Stimulated activated CD4-positive, alpha-beta T cell treated with anti-CD3 and anti-CD28 coated beads, Interleukin-4, amount 100 ng/mL, for 48 hours (primary cell): ENCODE results near the gene HS3ST5.
"Not testable (repeated sequence)": the region's sequence is repeated elsewhere in the genome, so short reads cannot be mapped to it uniquely, and the experiment has no call there.

ENCODE experiments used
- DNase-seq, 2 donors: peaks; one replicate each; pipeline ENCODE4 v3.0.0-alpha.2; 2020; ENCODE audit warnings: low read depth in 2 of 2

The HS3ST5 gene

DNA sequence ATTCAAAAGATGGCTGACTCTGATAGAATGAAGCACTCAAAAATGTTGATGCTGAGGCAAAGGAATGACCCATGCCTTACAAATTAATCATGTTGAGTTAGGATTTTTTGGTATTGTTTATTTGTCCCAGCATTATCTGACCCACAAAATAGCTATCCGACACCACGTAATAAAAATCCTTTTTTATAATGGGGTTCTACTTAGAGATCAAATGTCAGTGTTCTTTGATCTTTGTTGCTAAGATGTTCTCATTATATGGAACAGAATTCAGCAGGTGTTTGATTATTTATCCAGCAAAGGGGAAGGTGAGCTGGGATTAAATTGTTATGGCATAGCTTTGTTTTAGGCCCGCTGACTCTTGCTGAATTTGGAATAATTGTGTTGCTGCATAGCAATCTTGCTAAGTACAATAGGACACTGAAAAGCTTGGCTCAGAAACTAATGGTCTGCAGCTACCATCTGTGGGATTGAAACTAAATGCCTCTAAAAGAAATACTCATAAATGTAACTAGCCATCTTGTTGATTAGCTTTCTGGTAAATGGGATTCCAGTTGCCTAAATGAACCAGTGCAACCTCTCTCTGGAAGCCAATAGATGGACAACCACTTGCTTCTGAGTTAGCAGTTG, 191.6 kb downstream of the HS3ST5 start:
- no peak for DNase-seq

DNA sequence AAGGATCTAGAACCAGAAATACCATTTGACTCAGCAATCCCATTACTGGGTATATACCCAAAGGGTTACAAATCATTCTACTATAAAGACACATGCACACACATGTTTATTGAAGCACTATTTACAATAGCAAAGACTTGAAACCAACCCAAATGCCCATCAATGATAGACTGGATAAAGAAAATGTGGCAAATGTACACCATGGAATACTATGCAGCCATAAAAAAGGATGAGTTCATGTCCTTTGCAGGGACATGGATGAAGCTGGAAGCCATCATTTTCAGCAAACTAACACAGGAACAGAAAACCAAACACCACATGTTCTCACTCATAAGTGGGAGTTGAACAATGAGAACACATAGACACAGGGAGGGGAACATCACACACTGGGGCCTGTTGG, 193.6 kb downstream of the HS3ST5 start:
- not testable (repeated sequence) for DNase-seq

DNA sequence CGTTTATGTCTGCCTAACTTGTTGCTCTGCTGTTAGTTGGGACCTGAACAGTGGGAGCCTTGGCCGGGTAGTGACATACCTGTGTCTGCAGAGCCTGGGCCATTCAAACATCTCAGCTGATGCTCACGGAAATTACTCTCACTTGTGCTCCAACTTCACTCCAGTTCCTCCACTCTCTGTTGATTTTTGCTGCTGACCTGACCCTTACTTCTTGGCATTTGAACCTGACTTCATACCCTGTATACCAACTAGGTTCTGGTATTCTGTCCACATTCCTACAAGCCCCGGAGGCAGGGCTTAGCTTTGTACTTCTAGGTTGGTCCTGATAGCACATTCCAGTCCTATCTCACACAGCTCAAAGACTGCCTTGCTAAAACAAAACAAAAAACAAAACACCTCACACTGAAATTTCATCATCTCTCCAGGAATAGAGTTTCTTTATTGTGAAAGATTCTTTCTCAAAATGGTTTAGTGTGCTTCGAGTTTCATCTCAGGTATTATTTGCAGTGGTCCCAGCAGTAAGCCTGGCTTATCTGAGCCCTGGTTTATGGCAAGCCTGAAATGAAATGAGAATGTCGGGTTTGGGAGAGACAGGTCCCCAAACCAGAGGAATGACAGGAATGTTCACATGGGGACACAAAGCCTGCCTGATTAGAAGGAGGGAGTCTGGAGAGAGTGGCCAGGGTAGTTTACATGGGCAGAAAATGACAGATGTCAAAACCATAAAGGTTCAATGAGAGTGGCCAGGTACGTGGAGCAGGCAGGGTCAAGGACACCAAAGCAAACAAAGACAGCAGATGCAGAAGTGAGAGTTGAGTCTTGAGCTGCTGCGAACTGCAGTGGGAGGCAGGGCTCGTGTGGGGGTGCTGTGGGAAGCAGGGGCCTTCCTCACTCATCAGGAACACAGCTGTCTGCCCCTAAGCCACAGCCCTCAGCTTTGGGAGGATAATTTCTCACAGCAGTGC, 197.7 kb downstream of the HS3ST5 start:
- DNase-seq: no peak

DNA sequence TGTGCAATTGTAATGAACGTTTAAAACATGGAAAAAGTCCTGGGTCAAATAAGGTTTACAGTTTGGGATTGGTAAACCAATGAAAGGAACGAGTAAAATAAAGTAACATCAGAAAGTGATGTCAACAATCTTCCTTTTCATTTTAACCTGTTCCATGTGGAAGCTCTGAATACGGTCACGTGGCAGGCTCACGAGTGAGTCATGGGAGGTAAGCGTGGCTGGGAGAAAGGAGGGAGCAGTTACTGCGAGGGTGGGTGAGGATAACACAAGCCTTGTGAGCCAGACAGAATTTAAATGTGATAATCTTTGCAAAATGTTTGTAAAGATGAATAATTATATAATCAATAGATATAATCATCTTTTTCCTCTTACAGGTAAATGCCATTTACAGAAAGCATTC, 200.6 kb downstream of the HS3ST5 start:
- DNase-seq: no peak

DNA sequence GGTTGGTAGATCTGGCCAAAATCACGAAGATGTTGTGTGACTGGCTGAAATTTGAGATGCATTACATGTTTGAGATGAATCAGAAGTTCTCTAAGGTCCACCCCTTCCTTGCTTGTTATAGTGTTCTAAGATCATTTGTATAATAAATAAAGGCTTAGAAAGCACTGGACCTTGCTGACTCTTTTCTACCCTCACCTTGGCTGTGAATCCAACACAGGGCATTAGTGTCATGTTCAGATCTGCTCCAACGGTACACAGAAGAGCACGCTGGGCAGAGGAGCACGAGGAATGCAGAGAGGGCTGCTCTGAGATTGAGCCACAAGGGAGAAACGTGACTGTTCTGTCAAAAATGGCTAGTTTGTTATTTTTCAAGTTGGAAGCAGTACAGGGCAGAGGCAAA, 202.4 kb downstream of the HS3ST5 start:
- DNase-seq: no peak

DNA sequence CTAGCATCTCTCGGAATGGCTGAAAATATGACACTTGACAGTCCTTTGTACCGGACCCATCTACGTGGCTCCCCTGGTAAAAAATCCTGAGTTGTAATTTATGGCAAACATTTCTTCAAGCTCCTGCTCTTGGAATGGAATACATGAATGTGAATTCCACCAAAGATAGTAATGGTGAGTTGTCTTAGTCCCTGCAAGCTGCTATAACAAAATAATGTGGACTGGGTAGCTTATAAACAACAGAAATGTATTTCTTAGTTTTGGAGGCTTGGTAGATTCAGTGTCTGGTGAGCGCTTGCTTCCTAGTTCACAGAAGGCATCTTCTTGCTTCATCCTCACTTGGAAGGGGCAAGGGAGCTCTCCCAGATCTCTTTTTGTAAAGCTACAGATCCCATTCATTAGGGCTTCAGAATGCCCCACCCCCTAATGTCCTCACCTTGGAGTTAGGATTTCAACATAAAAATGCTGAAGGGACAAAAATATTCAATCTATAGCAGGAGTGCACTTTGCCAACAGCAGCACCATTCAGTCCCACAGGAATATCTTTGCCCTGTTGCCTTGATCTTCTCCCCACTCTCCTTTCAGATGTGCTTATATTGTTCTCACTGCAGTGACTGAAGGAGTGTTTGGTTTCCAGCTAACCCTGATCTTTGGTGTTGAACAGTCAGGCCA, 204.1 kb downstream of the HS3ST5 start:
- no peak for DNase-seq

DNA sequence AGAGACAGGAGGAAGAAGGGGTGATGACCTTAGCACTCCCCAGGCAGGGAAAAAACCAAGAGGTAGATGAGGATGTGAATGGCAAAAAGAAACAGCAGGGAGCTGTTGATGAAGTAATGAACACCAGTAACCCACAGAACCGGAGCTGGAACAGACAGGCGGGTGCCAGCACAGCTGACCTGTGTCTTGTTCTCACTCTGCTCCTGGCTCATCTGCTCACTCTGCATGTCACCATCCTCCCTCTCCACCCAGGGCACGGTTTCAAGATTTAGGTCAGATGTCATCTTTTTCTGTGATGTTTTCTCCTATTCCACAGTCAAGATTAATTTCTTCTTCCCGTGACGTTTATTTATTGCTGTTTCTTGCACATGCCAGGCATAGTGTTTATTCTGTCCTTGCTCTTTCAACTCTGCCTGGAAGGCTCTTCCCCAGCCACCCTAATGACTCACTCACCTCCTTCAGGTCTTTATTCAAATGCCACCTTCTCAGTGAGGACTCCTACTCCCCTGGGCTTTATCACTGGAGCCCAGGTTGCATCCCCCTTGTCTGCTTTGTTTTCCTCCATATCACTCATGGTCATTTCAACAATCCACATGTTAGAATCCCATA, 207.4 kb downstream of the HS3ST5 start:
- DNase-seq: no peak

DNA sequence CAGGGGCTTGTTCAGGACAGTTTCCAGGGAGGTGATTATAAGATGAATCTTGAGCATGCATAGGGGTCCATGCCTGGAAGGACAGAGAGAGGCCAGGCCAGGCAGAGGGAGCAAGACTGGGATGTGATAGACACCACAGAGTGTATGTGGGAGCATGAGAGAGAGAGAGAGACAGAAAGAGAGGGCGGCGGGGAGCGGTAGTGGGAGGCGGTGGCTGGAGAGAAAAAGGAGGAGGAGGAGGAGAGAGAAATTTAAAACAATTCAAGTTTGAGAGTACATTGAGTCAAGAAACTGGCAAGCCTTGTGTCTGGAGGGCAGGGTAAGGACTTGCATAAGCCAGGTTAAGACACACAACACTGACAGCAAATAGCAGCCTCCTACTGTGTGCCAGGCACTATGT, 209.0 kb downstream of the HS3ST5 start:
- DNase-seq: no peak

DNA sequence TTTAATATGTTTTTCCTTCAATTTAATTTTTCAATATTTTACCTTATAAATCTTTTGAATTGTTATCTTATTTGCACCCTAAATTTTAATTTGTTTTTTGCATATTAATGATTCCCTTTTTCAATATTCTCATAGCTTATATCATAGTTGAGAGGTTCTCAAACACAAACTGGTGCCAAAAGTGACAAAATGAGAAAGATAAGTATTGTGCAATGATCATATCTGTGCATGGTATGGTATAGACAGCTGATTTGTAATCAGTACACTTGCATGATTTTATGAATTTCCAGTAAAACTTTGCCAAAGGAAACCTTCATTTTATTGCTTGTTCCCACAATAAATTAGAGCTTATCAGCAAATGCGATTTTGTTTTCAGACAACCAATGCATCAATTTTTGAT, 210.9 kb downstream of the HS3ST5 start:
- no peak for DNase-seq

DNA sequence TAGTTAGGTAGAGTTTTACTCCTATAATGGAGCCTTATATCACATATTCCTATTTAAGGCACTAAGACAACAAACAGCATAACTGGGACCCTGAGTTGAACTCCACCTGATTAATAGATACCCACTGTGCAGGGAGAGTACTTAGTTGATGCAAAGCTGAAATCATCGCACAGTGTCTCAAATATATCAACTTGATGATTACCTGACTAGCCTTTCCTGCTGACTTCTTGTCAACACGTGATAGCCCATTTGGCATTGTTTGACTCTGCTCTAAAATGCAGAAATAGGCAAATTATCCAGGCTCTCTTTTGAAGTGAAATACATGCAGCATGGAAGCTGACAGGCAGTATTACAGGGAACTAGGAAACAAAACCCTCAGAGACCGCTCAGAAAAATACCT, 217.2 kb downstream of the HS3ST5 start:
- no peak for DNase-seq

DNA sequence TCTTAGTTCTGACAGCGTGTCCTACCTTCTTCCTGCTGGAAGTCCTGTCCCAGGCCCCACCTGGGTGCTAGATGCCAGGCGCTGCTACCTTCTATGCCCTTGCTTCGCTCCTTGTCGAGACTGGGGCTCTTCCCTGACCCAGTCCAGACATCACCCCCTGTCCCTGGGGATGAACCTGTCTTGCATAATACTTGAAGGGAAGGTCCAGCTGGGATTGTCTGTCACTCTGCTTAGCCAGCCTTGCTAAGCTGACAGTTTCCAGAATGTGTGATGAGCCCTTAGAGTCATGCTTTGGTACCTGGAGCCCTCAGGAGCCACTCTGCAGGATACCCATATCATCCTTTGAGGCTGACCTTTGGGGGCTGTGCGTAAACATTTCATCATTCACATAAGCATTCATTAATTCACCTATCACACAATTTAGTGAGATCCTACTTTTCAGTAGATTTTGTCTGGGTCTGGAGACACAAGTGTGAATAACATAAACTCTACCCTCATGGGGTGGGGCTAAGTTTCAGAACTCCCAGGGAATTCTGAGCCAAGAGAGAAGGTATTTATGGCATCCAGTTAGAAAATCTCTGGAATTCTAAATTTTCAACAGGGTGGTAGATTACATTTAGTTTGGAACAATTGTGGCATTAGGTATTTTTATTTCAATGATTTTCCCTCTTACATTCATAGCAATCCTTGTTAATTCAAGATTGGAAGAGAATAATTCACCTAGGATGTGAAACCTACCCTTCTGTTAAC, 220.7 kb downstream of the HS3ST5 start:
- DNase-seq: no peak

DNA sequence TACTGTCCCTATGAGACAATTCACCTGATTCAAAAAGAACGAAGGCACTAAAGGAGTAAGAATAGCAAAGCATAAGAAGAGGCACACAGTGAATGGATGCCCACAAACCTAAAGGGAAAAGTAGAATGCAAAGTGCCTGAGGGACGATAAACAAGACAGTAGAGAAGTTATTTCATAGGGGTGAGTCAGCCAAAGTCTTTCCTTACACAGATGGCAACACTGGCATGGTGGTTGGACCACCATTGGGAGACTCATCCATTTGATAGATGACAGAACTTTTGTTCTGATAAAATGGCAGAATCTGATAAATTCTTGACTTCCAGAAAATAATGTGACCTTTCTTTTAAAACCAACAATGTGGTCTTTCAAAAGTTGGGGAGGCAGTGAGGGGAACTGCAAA, 223.8 kb downstream of the HS3ST5 start:
- no peak for DNase-seq

DNA sequence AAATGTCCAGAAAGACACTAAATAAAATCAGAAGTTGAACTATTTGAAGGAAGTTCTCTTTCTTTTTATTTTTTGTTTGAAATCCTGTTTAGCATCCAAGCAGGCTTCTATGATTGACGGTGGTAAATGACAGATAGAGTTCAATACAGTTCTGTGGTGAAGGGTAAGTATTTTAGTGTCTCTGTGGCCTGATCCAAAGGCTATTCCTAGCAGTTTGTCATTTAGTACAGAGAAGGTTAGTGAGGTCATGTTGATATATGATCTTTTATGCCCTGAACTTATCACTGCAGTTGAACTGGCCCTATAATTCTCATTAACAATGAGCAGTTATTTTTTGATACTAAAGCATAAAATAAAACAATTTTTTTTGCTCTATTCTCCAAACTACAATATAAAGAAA, 227.2 kb downstream of the HS3ST5 start:
- no peak for DNase-seq

DNA sequence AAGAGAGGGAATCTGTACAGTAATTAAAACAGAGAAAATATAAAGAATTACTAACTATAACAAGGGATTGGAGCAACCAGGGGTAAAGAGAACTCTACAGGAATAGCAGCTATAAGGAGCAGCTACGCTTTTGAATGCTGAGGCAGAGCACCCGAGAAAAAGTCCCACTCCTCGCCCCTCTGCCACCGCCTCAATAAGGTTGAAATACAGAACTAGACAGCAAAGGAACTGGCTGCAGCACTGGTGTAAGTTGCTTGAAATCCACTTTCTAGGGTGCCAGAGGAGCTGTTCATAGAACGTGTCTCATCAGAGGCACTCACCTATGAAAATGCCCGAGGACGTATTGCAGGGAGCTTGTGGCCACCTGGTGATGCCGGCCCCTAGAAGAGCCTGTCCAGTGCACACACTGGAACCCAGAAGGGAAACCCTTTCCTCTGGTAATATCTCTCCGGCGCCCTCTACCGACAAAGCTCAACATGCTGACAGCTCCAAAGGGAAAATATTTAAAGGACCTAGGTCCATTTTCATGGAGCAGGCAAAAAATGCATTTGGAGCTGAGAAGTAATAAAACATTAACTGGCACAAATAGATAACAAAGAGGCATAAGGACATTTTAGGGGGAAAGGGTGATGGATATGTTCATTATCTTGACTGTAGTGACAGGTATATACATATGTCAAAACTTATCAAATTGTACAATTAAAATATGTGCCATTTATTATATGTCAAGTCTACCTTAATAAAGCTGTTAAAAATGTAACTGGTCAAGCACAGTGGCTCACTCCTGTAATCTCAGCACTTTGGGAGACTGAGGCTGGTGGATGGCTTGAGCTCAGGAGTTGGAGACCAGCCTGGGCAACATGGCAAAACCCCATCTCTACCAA, 234.5 kb downstream of the HS3ST5 start:
- DNase-seq: peak; percentile 29 to 32

DNA sequence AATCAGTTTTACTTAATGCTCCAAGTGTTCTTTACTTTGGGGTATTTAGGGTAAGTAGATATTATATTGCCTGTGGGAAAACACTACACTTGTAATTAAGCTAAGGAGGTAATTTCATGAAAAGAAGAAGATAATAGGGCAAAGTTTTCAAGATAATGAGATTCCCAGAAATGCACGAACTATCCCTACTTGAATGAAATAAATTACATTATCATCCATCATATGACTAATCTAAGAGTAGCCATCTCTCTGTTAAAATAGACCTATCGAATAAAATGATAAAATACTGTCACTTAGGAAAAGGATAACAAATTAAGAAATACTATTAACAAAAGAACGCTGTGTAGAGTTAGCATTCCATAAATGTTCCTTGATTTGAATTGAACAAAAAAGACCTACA, 236.8 kb downstream of the HS3ST5 start:
- DNase-seq: no peak

DNA sequence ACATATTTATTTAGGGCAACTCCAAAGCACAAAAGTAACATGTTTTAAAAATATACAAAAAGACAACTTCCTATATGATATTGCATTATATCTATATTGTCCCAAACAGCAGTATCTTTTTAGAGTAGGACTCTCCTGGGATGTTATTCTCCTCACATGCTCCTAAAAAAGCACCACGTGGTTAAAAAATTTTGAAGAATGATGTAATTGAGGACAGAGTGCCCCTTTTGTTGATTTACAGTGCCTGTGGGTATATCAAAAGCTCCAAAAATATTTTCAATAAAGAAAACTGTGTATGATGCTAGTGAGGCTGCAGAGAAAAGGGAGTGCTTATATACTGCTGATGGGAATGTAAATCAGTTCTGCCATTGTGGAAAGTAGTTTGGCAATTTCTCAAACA, 241.6 kb downstream of the HS3ST5 start:
- DNase-seq: no peak

DNA sequence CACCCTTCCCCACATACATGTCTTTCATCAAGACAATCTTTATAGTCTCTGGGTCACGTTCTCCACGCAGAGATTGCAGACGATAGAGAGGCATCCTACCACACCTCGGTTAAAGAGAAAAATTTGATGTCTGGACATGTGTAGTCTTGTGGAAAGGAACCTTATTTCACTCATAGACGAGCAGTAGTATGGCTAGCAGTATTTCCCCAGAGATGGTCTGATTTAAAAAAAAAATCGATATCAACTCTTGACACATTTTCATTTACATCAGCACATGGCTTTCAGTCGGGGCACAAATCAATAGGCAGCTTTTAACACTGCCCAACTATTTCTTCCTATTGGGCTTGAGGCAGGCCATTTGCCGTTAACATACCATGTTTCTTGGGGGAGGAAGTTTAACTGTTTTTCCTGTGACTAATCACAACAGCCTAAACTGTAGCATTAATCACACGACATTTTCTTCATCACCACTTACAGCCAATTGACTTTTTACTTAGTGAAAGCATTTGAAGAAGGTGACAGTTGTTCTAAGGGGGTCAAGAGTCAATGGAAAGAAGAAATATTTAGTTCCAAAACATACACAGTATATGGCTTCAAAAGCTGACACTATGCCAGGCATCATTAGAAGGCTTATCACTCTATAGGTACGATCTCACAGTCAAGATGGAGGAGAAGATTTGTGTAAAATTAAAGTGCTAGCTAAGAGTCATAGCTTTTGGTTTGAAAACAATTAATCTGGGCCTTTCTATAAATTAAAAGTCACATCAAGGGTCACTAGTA, 242.4 kb downstream of the HS3ST5 start:
- no peak for DNase-seq

DNA sequence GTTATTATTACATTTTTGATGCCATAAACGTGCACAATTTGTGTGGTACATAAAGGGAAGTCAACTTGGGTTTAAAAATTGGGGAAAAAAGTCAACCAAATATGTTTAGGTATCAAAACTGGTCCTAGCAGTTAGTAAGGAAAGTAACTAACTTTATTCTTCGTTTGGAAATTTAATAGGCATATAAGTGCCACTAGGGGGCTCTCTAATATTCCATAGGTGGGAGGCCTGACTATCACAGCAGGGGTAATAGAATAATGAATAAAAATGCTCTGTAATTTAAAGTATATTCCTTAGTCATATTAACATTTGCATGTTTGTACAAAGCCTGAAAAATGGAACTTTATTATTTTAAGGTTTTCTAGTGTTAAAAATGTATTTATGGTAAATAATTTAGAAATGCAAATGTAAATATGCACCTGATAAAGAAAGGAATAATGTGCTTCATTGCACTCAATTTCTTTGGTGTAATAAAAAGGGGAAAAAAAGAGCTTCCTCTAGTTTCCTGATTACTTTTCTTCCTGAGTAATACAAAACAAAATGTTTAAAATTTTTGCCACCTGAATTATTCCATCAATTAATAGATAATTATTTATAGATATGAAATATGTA, 246.2 kb downstream of the HS3ST5 start:
- peak in 1 of 2 donors; percentile 0 for DNase-seq

DNA sequence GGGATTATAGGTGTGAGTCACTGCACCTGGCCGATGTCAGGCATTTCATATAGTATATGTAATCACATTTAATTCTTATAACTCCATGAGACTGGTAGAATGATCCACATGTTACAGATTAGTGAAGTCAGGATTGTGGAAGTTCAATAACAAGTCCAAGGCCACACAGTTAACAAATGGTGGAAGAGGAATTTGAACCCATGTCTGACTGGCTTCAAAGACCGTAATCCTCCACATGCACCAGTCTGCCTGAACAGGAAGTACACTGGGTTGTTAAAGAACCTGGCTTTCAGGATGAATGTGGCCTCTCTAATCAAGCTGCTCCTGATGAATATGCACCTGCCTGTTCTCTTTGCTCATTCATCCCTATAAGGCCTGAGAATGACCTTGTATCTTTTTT, 249.9 kb downstream of the HS3ST5 start:
- no peak for DNase-seq
